Loucy (cell line): ENCODE data around the gene TFDP1.

Experiments
- EZH2phosphoT487 ChIP-seq: fragments of 200-600 bp; IDR thresholded peaks from 2 replicates; pipeline ENCODE4 v1.6.1; 2018; ENCODE audit warnings: antibody characterized with exemption, mild to moderate bottlenecking, moderate library complexity, borderline replicate concordance
- TF ChIP-seq, protein P1 (sequence below): fragments of 200-600 bp; sonication (generic); conservative IDR thresholded peaks from 2 replicates; pipeline ENCODE4 v1.5.1; 2014; ENCODE audit warnings: mild to moderate bottlenecking, antibody characterized with exemption, low read length

DNA sequence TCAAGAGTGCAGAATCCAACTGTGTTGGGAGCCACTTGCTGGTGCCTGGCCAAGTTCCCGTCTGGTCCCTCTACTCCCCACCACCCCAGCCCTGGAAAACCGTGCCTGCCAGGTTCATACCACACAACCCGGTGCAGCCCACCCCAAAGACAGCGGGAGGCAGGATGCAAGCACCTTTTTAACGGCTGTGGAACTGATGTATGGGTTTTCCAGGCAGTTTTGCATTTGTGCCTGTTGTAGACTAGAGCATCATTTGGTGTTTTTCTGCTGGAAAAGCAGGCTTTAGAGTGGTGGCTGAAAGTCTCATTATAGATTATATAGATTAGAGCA, 13.5 kb downstream of the TFDP1 start:
- TF ChIP-seq, protein P1, sequence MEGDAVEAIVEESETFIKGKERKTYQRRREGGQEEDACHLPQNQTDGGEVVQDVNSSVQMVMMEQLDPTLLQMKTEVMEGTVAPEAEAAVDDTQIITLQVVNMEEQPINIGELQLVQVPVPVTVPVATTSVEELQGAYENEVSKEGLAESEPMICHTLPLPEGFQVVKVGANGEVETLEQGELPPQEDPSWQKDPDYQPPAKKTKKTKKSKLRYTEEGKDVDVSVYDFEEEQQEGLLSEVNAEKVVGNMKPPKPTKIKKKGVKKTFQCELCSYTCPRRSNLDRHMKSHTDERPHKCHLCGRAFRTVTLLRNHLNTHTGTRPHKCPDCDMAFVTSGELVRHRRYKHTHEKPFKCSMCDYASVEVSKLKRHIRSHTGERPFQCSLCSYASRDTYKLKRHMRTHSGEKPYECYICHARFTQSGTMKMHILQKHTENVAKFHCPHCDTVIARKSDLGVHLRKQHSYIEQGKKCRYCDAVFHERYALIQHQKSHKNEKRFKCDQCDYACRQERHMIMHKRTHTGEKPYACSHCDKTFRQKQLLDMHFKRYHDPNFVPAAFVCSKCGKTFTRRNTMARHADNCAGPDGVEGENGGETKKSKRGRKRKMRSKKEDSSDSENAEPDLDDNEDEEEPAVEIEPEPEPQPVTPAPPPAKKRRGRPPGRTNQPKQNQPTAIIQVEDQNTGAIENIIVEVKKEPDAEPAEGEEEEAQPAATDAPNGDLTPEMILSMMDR, result no peak
- TF ChIP-seq EZH2phosphoT487, result no peak
